Glomerular visceral epithelial cell (primary cell): ENCODE results near the gene KLC4.
"Not testable (repeated sequence)": the region's sequence is repeated elsewhere in the genome, so short reads cannot be mapped to it uniquely, and the experiment has no call there.

Source experiments
- DNase-seq: peaks from one replicate; pipeline ENCODE4 v3.0.0-alpha.2; 2016; ENCODE audit errors: extremely low spot score

KLC4 gene

DNA sequence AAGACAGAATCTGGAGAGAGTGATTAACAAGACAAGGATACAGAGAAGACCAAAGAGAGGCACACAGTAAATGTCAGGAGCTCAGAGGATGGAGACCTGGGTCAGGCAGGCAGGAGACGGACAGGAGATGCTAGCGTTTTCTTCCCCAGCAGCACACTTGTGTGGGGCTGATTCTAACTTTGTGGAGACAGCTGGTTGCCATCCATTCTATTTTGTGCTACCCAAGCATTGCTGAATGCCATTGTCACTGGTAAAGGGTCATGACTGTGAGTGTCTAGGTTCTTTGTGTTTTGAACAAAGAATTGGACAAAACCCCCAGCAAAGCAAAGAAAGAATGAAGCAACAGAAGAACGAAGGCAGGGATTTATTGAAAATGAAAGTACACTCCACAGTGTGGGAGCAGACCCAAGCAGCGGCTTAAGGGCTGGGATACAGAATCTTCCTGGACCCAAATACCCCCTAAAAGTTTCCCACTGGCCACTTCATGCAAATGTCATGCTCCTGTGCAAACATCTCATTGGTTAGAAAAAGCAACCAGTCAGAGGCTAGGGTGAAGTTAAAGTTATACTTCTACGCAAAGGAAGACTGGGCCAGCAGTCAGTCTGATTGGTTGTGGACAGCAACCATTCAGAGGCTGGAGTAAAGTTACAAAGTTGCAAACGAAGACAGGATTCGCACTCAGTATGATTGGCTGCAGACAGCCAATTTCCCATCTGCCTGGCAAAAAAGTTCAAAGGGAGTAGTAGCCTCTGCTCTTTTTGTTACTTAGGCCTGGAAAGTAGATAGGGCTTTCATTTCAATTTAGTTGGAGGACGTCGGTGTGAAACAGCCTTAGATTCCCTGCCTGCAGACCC is 34.2 kb downstream of the KLC4 start:
- peak; percentile 59 for DNase-seq

DNA sequence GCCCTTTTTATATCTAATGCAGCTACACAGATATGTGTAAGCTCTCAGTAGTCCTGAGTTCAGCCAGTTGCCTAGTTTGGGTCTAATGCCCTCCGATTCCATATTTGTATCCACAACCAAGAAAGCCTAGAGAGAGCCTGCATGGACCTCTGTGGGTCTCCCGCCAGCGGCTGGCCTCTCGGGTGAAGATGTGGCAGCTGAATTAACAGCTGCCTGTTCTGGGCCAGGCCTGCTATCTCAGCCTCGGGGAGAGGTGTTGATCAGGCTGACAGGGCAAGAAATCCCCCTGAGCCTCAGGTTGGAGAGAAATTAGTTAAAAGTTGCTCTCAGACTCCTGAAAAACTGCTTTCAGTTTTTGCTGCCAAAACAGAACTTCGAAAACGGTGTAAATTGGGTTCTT is 36.5 kb downstream of the KLC4 start:
- no peak for DNase-seq

DNA sequence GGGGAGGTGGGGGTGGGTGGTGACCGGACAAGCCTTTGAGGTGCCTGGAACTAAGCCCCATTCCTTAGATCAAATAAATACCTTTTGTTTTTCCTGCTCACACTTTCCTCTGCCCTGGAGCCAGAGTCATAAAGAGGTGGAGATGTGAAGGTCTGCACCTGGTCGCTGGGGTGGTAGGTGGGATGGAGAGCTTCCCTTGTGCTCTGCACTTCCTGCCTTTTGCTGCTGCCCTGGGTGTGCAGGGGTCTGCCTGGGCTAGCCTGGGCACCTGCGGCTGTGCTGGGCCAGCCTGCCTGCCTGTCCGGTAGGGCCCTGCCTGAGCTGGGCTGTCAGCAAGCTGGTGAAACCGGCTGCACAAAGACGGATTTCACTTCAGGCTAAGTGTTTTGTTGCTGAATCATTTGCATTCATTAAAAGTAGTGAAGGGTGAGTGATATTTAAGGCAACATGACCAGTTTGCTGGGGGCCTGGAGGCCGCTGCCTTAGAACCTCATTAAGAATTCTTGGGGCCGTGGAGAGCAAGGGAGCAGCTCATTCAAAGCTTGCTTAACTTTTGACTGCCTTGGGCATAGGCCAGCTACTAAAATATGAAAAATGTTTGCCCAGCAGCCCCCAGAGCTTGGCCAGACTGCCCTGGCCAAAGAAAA is 37.1 kb downstream of the KLC4 start:
- DNase-seq: peak; percentile 82

DNA sequence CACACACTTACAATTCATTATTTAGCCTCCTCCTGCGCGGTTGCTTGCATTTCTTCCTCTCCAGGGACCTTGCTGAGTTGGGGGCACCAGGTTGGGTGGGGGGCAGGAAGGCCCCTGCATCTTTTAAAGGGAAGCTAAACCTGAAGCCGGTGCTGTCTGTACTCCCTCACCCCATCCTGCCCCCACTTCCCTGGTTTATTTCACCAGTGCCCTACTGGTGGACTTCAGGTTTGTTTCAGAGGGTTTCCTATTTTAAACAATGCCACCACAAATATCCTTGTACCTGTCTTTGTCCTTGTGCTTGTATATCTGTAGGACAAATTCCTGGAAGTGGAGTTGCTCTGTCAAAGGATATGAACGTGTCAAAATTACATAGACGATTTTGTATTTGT is 37.7 kb downstream of the KLC4 start:
- DNase-seq: no peak

DNA sequence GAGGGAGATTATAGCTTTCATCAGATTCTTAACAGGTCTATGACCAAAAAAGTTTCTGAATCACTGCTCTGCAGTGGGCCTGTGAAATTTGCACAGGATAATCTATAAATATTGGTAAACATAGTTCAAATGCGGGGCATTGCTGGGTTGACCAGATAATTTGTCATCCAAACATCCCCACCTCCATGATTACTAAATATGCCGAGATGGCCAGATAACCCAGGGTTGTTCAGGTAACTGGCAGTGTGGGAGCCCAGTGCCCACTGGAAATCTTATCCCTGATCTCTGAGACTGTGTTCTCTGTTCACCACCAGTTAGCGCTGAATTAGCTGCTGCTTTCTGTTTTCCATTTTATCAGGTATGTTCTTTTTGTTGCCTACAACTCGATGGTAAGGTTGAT is 38.1 kb downstream of the KLC4 start:
- DNase-seq: no peak

DNA sequence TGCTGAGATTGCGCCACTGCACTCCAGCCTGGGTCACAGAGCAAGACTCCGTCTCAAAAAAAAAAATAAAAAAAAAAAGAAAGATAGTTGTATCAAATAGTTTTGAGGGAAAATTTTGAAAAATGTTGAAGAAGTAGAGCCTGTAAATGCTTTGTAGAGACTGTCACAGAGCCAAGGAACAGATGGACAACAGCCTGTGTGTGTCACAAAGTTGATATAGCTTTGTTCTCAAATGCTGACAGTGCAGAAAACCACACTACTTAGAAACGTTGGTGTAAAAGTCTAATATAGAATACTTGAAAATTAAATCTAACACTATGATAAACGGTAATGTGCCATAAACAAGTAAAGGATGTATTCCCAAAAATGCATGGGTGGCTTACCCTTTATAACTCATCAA is 42.1 kb downstream of the KLC4 start:
- no peak for DNase-seq

DNA sequence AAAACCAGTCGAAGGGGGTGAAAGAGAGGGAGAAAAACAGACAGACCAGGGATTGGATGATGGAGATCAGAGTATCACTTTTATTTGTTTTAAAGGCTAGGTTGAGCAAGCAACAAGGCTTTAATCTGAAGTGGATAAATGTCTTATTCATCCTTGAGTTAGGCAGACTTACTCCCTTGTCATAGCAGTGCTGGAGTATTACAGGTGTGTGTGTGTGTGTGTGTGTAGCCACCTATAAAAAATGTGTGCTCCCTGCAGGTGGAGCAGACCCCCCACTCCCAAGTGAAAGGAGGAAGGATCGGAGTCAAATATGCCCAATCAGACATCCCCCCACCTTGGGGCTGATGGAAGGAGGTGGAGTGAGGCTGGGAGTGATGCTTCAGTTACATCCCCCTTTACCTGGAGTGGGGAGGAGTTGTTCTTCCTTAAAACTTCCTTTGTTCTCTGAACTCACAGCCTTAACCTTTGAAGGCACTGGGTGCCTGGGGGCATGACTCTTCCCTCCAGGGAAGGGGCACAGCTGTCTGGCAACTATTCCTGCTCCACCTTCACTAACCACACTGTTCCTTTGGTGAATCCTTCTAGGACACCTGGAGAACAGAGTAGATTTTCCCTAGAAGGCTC is 43.9 kb downstream of the KLC4 start:
- DNase-seq: no peak

DNA sequence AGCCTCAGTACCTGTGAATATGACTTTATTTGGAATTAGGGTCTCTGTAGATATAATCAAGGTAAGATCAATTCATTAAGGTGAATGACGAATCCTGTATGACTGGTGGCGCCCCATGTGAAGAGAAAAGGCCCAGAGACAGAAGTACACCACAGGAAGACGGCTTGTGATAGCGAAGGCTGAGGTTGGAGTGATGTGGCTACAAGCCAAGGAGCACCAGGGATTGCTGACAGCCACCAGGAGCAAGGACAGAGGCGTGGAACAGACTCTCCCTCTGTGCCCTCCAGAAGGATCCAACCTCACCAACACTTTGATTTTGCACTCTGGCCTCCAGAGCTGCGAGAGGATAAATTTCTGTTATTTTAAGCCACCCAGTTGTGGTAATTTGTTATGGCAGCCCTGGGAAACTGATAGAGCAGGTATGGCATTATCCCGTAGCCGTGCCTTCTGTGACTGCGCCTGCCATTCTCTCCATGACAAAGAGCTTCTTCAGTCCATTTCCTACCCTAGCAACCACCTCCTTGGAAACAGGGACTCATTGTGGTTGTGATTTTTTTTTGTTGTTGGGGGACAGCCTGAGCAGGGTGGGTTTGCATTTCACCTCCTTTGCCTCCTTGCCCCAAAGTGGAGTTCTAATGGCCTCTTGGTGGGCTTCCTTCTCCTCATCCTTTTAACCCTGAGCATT is 46.2 kb downstream of the KLC4 start:
- no peak for DNase-seq

DNA sequence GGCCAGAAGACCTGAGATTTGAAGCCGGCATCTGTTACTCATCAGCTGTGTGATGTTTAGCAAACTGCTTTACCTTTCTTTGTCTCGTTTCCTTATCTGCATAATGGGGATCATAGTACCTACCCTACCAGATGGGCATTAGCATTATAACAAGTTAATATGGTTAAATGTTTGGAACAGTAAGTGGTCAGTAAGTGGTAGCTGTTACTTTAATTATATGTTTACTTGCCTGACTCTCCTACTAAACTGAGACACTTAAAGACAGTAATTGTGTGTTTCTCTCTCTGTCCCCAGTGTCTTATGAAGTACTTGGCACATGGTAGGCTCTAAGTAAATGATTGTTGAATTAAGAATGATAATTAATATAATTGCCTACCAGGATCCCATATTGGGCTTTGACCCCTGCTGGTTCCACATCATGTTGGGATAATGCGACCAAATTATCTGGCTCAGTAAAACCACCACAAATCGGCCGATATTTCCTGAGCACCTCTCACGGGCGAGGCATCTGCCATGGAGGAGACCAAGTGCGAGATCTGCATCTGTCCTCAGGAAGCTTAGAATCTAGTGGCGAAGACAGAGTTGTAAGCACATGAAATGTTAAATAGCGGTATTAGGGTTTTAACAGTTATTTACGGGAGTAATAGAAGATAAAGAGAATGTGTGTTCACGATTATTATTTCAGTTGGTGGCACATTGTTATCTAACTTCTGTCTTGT is 48.1 kb downstream of the KLC4 start:
- no peak for DNase-seq

DNA sequence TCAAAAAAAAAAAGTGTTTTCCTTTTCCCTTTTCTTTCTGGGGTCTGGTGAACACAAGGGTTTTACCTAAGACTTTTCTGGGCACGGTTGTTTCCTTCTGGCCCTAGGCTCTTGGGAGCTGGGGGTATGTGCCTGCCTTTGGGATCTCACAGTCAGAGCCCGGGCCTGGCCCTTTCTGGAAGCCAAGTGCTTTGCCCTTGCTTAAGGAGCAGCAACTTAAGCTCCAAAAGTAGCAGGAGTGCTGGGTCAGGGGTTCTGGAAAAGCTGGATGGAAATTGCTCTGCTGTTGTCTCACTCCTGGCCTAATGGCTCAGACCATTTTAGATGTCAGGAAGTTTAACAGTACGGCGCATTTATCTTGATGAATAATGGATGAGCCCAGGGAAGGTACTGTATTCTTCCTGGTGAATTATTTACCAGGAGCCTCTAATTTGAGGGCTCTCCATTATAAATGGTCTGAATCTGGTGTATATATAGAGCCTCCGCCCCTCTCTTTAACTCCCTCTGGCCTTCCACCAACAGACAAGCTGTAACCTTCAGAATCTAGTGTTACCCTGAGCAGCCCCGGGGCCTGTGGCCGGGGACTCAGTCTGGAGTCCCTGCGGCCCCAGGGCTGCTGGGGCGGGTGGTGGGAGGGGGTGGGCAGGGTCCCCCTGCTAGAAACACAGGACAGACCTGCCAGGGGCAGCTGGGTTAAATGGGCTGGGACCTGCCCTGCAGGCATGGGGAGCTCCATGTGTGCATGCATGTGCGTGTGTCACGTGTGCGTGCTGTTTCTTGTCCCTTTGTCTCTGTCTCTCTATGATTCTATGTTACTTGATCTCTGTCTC is 54.2 kb downstream of the KLC4 start:
- no peak for DNase-seq

DNA sequence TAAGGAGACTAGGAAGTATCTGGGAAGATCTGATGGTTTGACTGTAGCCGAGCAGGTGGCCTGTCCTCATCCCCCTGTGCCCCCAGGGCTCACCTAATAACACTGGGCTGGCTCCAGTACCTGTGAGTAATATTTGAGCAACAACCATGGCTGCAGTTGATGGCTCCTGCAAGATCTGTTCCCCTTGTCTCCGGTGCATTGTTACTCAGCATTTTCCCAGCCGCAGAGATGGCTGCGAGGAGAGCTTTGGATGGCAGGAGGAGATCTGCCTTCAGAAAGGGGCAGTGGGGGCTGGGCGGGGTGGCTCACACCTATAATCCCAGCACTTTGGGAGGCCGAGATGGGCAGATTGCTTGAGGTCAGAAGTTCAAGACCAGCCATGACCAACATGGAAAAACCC is 55.9 kb downstream of the KLC4 start:
- no peak for DNase-seq

DNA sequence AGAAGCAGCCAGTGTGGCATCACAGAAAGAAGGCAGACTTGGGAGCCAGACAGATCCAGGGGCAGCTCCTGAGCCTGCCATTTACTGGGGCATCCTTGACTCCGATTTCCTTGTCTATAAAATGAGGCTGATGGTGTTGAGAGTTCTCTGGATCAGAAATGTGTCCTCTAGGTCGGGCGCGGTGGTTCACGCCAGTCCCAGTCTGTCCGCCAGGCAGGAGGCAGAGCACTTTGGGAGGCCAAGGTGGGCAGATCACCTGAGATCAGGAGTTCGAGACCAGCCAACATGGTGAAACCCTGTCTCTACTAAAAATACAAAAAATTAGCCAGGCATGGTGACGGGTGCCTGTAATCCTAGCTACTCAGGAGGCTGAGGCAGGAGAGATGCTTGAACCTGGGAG is 58.0 kb downstream of the KLC4 start:
- not testable (repeated sequence) for DNase-seq

DNA sequence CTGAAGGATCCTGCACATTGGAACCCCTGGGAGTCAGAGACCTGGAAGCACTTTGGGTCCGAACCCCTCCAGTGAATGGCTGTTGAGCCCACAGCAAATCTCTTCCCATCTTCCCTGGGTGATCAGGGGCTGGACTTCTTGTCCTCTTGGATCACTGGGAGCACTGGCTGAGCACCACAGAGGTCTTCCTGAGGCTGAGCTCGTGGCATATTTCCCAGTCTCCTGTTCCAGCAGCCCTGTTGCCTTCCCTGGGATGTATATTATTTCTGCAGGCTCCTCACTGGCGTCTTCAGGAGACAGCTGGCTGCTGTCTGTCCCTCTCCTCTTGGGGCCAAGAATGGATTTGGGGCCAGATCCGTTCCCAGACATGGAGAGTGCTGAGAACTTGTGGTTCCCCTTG is 60.1 kb downstream of the KLC4 start:
- no peak for DNase-seq

DNA sequence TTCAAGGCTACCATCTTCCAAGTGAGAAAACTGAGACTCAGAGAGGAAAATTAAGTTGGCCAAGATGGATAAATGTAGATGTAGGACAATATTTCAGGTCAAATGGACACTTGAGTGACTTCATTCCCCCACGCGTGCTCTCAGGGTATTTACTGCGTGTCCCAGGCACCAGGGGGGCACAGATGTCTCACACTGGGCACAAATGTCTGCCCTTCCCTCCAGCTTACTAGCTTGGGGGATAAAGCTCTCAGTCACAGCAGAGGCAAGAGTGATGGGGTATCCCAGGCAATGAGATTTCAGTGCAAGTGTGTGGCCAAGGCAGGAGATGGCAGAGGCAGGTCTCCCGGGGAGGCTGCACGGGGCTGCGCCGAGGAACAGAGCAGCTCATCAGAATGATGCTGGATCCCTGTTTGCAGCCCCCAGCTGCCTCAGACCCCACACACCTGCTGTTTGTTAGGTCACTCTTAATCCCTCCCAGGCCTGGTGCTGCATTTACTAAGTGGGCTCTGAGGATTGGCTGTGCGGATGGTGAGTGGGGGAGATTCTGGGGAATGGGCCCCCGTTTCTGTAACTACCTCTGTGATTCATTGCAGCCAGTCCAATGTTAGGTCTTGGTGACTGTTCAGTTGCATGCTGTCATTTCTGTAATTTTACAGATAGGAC is 60.8 kb downstream of the KLC4 start:
- DNase-seq: no peak

DNA sequence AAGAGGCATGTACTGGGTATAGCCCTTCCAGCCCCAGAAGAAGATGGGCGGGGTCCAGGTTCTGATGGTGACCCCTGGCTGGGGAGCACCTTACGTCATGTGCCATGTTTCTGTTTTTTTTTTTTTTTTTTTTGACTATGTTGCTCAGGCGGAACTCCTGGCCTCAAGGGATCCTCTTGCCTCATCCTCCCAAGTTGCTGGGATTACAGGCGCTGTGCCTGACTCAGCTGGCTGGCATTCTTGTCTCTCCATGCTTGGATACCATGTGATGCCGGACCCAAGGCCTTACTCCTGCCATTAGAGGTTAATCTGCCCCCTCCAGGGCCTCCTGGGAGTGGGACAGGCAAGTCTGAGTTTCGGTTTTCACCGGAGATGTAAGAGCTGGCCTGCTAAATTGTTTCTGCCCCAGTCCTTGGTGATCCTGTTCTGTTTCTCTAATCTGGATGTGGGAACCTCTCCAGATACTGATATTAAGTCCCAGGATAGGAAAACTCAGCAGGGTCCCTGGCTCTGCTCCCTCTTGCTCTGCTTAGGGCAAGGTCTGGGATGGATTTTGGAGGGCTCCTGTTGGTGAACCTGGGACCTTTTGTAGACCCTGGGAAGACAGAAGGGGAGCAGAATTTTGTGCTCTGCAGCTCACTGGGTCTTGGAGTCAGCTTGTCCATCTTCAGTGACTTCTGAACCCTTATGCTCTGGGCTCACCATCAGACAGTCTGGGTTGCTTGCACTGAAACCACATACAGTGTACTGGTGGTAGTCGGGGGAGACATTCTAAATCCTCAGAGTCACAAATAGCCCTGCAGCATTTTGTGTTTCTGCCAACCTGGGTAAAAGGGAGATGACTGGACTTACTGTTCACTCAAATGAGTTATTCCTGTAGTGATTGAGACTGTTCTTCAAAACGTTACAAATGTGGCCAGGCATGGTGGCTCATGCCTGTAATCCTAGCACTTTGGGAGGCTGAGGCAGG is 61.8 kb downstream of the KLC4 start:
- DNase-seq: peak; percentile 98

DNA sequence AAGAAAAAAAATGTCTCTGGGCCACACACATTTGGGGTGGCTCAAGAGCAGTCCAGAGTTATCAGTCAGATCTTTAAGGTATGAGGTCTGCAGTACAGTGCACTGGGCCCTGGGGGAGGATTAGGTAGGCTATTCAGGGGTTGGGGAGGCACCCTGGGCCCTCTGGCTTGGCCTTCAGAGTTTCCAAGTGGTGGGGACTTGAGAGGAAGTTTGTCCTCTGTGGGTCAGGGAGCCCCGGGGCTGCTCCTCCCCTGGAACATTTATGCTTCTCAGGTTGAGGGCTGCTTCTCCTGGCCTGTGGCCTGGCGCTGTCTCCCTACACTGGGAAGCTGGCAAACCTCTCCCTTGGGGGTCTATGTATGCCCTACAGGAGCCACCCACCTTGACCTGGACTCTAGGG is 62.7 kb downstream of the KLC4 start:
- no peak for DNase-seq

DNA sequence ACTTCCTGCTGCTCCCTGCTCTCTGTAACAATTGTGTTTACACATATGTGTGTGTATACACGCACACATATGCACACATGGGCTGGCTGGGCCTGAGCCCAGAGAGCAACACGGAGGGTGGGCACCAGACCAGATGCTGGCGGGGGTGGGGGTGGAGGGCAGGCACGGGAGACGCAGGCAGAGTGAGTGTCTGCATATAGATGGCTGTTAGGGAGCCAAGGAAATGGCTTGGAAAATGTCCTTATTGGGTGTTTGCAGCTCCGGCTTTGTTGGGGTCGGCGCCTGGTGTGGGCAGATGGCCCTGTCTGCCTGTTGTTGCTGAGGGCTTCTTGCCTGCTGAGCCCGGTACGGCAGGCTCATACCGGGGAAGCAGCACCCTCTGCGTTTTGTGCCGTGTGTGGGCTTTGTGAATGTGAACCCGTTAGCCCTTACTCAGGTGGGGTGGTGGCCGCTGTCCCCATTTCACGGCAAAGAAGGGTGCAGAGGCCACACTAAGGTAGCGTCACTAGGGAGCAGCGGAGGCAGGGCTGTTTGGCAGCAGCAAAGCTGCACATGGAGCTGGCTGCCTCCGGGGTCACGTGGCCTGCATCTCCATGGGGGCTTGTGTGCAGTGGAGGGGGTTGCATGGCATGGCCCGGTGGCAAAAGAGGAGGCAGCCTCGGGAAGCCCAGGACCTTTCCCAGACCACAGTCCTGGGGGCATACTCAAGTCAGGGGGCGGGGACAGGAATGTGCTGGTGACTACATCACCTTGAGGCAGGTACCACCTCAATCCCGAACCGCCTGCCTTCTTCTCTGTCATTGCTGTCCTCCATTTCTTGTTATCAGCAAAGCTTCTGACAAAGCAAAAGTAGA is 64.3 kb downstream of the KLC4 start:
- no peak for DNase-seq

DNA sequence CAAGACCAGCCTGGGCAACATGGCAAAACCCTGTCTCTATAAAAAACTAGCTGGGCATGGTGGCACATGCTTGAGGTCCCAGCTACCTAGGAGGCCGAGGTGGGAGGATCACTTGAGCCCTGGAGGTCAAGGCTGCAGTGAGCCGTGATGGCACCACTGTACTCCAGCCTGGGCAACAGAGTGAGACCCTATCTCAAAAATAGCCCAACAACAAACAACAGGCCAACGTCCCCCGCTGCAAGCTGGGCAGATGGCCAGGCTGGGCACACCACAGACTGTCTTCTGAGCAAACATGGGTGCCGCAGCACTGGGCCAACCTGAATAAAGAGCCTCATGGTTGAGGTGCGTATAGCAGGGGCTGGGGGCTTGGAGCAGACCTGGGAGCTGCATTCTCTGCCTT is 65.0 kb downstream of the KLC4 start:
- no peak for DNase-seq
